OCI-LY1 (cell line): ENCODE measurements around the gene RBM20.

ENCODE experiments used
- H2AFZ ChIP-seq: fragments of 200-600 bp; sonication (generic), shearing (Covaris generic); 2 replicates; pipeline ENCODE4 v1.6.0; 2014; ENCODE audit warnings: antibody characterized with exemption, mild to moderate bottlenecking, low read length
- H3F3A ChIP-seq: fragments of 200-600 bp; sonication (generic), shearing (Covaris generic); 2 replicates; pipeline ENCODE4 v1.6.0; 2014; ENCODE audit warnings: mild to moderate bottlenecking, antibody characterized with exemption, low read length, moderate library complexity; ENCODE audit not compliant: insufficient read depth
- H3K27ac ChIP-seq: fragments of 200-600 bp; sonication (generic); 2 replicates; pipeline ENCODE4 v1.5.1; 2014; ENCODE audit warnings: low read length, mixed run types, mild to moderate bottlenecking, low read depth; ENCODE audit not compliant: poor library complexity, severe bottlenecking
- H3K27me3 ChIP-seq: fragments of 200-600 bp; sonication (generic); 2 replicates; pipeline ENCODE4 v1.6.0; 2014; ENCODE audit warnings: antibody characterized with exemption, mild to moderate bottlenecking, low read length, moderate library complexity; ENCODE audit not compliant: insufficient read depth
- H3K36me3 ChIP-seq: fragments of 200-600 bp; sonication (generic); 2 replicates; pipeline ENCODE4 v1.6.1; 2014; ENCODE audit warnings: mild to moderate bottlenecking, antibody characterized with exemption, low read length, moderate library complexity, mixed read lengths; ENCODE audit not compliant: insufficient read depth
- H3K4me1 ChIP-seq: fragments of 200-600 bp; sonication (generic); 2 replicates; pipeline ENCODE4 v1.5.1; 2014; ENCODE audit warnings: mild to moderate bottlenecking, low read length, moderate library complexity; ENCODE audit not compliant: insufficient read depth, severe bottlenecking
- H3K4me2 ChIP-seq: fragments of 200-600 bp; sonication (generic), shearing (Covaris generic); 2 replicates; pipeline ENCODE4 v1.6.1; 2014; ENCODE audit warnings: low read length
- H3K4me3 ChIP-seq: fragments of 200-600 bp; sonication (generic); 2 replicates; pipeline ENCODE4 v1.5.1; 2014; ENCODE audit warnings: low read length, low read depth, mild to moderate bottlenecking, mixed read lengths; ENCODE audit not compliant: poor library complexity, severe bottlenecking
- H3K79me2 ChIP-seq: fragments of 200-600 bp; shearing (Covaris generic); 2 replicates; pipeline ENCODE4 v1.6.1; 2016; ENCODE audit warnings: mixed run types, low read length, mixed read lengths; ENCODE audit not compliant: insufficient read depth
- H3K9ac ChIP-seq: fragments of 200-600 bp; sonication (generic), shearing (Covaris generic); 2 replicates; pipeline ENCODE4 v1.6.1; 2014; ENCODE audit warnings: mild to moderate bottlenecking, low read length, mixed read lengths
- H3K9me2 ChIP-seq: fragments of 200-600 bp; sonication (generic), shearing (Covaris generic); 2 replicates; pipeline ENCODE4 v1.6.1; 2014; ENCODE audit warnings: low read depth, mild to moderate bottlenecking, low read length, mixed read lengths
- H3K9me3 ChIP-seq: fragments of 200-600 bp; shearing (Covaris generic); 2 replicates; pipeline ENCODE4 v1.6.1; 2014; ENCODE audit warnings: low read length, mixed read lengths
- H4K20me1 ChIP-seq: fragments of 200-600 bp; sonication (generic), shearing (Covaris generic); 2 replicates; pipeline ENCODE4 v1.6.0; 2016; ENCODE audit warnings: mild to moderate bottlenecking, low read length; ENCODE audit not compliant: insufficient read depth
- EZH2 ChIP-seq: fragments of 200-600 bp; sonication (generic), shearing (Covaris generic); IDR thresholded peaks from 2 replicates; pipeline ENCODE4 v1.8.0; 2017; ENCODE audit warnings: borderline replicate concordance, mixed run types, mild to moderate bottlenecking, antibody characterized with exemption, low read length, moderate library complexity, mixed read lengths
- TF ChIP-seq, protein P1 (sequence below): fragments of 200-600 bp; sonication (generic), shearing (Covaris generic); IDR thresholded peaks from 2 replicates; pipeline ENCODE4 v1.5.1; 2017; ENCODE audit warnings: mild to moderate bottlenecking, antibody characterized with exemption, low read length, moderate library complexity, mixed read lengths

RBM20 gene

GRCh38 chr10:110842326-110842904 lies 198.3 kb downstream of the RBM20 start:
- peak overlapping the region; percentile 84 for H3K9ac ChIP-seq
- peak overlapping the region; percentile 86 for H3K4me2 ChIP-seq
- peaks cover 83% of the 10 kb centered on the region for H3K4me1 ChIP-seq
- no peak for TF ChIP-seq EZH2
- TF ChIP-seq, protein P1, sequence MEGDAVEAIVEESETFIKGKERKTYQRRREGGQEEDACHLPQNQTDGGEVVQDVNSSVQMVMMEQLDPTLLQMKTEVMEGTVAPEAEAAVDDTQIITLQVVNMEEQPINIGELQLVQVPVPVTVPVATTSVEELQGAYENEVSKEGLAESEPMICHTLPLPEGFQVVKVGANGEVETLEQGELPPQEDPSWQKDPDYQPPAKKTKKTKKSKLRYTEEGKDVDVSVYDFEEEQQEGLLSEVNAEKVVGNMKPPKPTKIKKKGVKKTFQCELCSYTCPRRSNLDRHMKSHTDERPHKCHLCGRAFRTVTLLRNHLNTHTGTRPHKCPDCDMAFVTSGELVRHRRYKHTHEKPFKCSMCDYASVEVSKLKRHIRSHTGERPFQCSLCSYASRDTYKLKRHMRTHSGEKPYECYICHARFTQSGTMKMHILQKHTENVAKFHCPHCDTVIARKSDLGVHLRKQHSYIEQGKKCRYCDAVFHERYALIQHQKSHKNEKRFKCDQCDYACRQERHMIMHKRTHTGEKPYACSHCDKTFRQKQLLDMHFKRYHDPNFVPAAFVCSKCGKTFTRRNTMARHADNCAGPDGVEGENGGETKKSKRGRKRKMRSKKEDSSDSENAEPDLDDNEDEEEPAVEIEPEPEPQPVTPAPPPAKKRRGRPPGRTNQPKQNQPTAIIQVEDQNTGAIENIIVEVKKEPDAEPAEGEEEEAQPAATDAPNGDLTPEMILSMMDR: 0 out of 2 replicates have a peak, but pooled peaks have one; percentile 2
- no peaks in the 10 kb centered on the region for H3K9me2 ChIP-seq
- peak overlapping the region; percentile 99 for H3K27ac ChIP-seq
- H3K79me2 ChIP-seq: no peaks in the 10 kb centered on the region
- no peaks in the 10 kb centered on the region for H3F3A ChIP-seq
- peak overlapping the region; percentile 51 for H3K4me3 ChIP-seq
- no peaks in the 10 kb centered on the region for H3K9me3 ChIP-seq
- no peak overlapping the region for H2AFZ ChIP-seq
- H3K36me3 ChIP-seq: no peaks in the 10 kb centered on the region
- no peaks in the 10 kb centered on the region for H4K20me1 ChIP-seq
- H3K27me3 ChIP-seq: no peaks in the 10 kb centered on the region

DNA sequence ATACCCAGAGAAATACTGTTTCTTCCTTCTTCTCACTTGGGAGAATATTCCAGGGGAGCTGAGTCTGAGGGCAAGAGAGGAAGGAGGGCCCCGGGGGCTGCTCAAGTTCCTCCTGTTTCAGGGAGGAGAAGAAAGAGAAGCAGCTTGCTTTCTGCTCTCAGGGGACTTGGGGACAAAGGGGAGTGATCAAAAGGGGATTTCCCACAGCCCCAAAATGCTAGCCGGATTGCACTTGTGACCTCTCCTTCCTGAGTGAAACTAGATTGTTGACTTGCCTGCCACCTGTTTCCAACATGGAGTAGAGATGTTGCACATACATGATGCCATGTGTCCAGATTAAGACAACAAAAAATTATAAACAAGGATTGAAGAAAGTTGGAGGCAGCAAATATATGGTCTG lies 198.9 kb downstream of the RBM20 start:
- Histone ChIP-seq H3K27ac (peak overlapping the region; percentile 99), H3F3A (no peaks in the 10 kb centered on the region), H3K36me3 (no peaks in the 10 kb centered on the region)

DNA sequence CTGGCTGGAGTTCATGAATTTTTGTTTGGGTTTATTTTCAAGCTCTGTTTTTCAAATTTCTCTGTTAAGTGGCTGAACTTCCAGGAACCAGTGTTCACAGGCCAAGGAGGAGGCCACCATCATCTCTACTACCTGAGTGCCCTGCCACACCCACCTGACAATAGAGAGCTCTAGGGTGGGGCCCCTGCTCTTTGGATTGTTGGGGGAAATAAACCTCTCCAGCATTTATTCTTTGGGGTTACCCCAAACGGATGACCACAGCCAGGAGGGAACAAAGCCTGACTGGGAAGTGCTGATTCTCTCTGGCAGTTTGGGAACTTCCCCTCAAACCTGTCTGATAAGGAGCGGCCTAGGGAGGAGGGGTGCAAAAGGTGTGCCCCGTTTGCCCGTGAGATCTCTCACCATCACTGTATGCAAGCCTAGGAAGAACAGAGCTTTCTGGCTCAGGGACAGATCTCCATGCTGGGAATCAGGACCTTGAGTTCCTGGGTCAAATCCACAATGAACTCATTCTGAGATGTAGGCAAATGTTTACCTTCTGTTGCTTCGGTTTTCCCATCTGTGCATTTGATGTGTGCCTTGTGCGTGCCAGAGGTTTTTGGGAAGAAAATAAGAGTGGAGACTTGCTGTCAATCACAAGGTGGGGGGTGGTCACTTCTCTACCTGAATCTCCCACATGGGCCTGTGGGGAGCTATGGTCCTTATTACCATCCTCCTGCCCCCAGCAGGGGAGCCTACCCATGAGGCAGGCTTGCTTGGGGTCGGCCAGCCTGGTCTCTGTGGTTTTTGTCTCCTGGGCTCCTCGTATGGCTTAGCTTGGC lies 199.9 kb downstream of the RBM20 start:
- no peaks in the 10 kb centered on the region for H3F3A ChIP-seq
- H4K20me1 ChIP-seq: no peaks in the 10 kb centered on the region
- H3K4me2 ChIP-seq: peak overlapping the region; percentile 86
- no peaks in the 10 kb centered on the region for H3K79me2 ChIP-seq
- peak overlapping the region; percentile 99 for H3K27ac ChIP-seq
- peaks cover 86% of the 10 kb centered on the region for H3K4me1 ChIP-seq
- H3K9ac ChIP-seq: peak overlapping the region; percentile 47
- H3K36me3 ChIP-seq: no peaks in the 10 kb centered on the region
- TF ChIP-seq, protein P1: no peak
- no peak for TF ChIP-seq EZH2
- no peaks in the 10 kb centered on the region for H3K9me2 ChIP-seq
- H3K27me3 ChIP-seq: no peaks in the 10 kb centered on the region
- H3K9me3 ChIP-seq: no peaks in the 10 kb centered on the region
- H2AFZ ChIP-seq: no peak overlapping the region
- peak overlapping the region; percentile 22 for H3K4me3 ChIP-seq

More for the DNA sequence above, 198.9 kb downstream of the RBM20 start:
- Histone ChIP-seq H4K20me1 (no peaks in the 10 kb centered on the region), H3K9me2 (no peaks in the 10 kb centered on the region), H2AFZ (no peak overlapping the region), H3K27me3 (no peaks in the 10 kb centered on the region), H3K79me2 (no peaks in the 10 kb centered on the region), H3K4me3 (peak overlapping the region; percentile 51), H3K4me2 (peak overlapping the region; percentile 86), H3K9me3 (no peaks in the 10 kb centered on the region), H3K4me1 (peaks cover 84% of the 10 kb centered on the region), H3K9ac (peak overlapping the region; percentile 84)
- no peak for TF ChIP-seq EZH2
- TF ChIP-seq, protein P1: no peak
